Fibroblast of the aortic adventitia (primary cell): Measurements from ENCODE around the gene TRIM52. TPM values are rescaled to one million over a fixed set of nuclear protein-coding genes. Genes with fewer than 3 reads are reported as not detected.

Source experiments
- DNase-seq: peaks from one replicate; pipeline ENCODE4 v3.0.0-alpha.2; 2010; ENCODE audit warnings: low read depth
- H3K4me3 ChIP-seq: 2 replicates; pipeline ENCODE4 v1.5.1; 2011; ENCODE audit warnings: low read depth, mild to moderate bottlenecking, control low read depth, low read length, moderate library complexity
- total RNA-seq: library from RNA; depleted of rRNA; stranded (reverse); fragments of >200 nt; gene quantifications from 2 replicates; pipeline ENCODE4 v1.2.3, GENCODE V29; 2012; ENCODE audit warnings: low replicate concordance
- TF ChIP-seq, protein P1 (sequence below): IDR thresholded peaks from 2 replicates; pipeline ENCODE4 v1.5.1; 2011; ENCODE audit warnings: mild to moderate bottlenecking, low read length, control low read depth, inconsistent platforms; ENCODE audit not compliant: insufficient read depth

The TRIM52 gene
- total RNA-seq, 1 donor = 7.4 TPM

- H3K4me3 ChIP-seq = no peak overlapping the region
- TF ChIP-seq, protein P1, sequence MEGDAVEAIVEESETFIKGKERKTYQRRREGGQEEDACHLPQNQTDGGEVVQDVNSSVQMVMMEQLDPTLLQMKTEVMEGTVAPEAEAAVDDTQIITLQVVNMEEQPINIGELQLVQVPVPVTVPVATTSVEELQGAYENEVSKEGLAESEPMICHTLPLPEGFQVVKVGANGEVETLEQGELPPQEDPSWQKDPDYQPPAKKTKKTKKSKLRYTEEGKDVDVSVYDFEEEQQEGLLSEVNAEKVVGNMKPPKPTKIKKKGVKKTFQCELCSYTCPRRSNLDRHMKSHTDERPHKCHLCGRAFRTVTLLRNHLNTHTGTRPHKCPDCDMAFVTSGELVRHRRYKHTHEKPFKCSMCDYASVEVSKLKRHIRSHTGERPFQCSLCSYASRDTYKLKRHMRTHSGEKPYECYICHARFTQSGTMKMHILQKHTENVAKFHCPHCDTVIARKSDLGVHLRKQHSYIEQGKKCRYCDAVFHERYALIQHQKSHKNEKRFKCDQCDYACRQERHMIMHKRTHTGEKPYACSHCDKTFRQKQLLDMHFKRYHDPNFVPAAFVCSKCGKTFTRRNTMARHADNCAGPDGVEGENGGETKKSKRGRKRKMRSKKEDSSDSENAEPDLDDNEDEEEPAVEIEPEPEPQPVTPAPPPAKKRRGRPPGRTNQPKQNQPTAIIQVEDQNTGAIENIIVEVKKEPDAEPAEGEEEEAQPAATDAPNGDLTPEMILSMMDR = no peak
- DNase-seq = no peak
Observed at GRCh38 chr5:181235323-181235688, 25.6 kb downstream of the TRIM52 start.

DNA sequence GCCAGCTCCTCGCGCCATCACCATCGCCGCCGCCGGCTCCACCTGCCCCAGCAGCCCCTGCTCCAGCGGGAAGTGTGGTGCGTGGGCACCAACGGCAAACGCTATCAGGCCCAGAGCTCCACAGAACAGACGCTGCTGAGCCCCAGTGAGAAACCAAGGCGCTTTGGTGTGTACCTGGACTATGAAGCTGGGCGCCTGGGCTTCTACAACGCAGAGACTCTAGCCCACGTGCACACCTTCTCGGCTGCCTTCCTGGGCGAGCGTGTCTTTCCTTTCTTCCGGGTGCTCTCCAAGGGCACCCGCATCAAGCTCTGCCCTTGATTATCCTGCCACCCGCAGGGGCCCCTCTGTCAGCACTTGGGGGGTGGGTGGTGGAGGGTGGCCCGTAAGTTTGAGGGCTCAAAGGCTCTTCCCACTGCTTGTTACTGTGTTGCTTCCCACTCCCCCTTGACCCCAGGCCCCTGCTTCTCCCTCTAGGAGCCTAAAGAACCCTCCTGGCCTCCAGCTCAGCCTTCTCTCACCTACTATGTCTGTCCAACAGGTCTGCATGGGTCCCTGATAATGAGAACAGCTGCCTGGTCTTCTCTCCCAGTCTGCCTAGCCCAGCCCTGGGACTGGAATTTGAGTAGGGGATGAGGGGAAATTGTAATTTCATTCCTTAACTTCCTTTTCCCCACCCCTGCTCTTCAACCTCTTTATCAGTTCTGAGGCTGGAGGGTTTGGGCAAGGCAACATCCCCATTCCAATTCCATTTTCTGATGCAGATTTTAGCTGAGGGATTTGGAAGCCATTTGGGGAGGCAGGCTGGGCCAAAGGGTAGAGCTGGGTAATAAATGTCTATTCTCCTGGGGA is 26.3 kb downstream of the TRIM52 start:
- DNase-seq = no peak
- TF ChIP-seq, protein P1 = no peak
- H3K4me3 ChIP-seq = no peak overlapping the region

DNA sequence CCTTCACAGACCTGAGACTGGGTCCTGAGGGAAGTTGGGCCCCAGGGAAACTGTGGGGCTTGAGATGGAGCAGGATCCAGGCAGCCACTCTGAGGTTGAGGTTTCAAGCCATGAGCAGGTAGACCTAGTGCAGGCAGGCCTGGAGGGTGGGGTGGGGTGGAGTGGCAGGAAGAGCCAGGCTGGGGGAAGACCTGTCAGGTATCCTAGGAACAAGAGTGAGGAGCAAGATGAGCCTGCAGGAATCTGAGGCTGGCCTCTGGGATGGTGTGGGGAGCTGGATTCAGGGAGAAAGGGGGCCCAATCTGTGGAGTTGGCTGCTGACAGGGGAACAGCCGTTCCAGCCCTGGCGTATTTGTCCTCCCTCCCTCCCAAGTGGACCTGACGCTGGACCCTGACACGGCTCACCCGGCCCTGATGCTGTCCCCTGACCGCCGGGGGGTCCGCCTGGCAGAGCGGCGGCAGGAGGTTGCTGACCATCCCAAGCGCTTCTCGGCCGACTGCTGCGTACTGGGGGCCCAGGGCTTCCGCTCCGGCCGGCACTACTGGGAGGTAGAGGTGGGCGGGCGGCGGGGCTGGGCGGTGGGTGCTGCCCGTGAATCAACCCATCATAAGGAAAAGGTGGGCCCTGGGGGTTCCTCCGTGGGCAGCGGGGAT is 27.0 kb downstream of the TRIM52 start:
- no peak for DNase-seq
- TF ChIP-seq, protein P1 = no peak
- no peak overlapping the region for H3K4me3 ChIP-seq

DNA sequence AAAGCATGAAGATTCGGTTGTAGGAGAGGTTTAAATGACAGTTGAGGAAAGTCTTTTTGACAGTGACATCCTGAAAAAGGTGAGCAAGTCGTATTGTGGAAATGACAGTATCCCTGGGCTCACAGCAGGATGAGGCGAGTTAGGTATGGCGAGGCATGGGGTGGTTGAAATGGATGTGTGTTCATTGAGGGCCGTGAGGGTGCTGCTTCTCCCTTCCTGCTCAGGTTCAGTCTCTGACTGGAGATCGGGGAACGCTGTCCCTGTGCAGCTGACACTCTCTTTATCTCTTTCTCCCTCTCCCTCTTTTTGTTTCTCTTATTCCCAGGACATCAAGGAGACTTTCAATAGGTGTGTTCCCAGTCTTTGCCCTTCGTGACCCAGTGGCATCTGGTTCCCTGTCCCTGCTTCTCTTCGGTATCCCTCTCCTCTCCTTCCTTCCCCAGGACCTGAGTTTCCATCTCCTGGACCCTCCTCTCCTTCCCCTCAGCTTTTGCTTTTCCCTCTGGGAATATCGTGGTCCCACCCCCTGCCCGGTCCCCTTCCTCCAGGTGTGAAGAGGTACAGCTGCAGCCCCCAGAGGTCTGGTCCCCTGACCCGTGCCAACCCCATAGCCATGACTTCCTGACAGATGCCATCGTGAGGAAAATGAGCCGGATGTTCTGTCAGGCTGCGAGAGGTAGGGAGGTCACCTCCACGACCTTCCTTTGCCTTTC is 27.7 kb downstream of the TRIM52 start:
- H3K4me3 ChIP-seq = no peak overlapping the region
- DNase-seq = no peak
- TF ChIP-seq, protein P1 = no peak

GRCh38 chr5:181232593-181232992 is 28.4 kb downstream of the TRIM52 start:
- TF ChIP-seq, protein P1 = no peak
- H3K4me3 ChIP-seq = no peak overlapping the region
- no peak for DNase-seq

DNA sequence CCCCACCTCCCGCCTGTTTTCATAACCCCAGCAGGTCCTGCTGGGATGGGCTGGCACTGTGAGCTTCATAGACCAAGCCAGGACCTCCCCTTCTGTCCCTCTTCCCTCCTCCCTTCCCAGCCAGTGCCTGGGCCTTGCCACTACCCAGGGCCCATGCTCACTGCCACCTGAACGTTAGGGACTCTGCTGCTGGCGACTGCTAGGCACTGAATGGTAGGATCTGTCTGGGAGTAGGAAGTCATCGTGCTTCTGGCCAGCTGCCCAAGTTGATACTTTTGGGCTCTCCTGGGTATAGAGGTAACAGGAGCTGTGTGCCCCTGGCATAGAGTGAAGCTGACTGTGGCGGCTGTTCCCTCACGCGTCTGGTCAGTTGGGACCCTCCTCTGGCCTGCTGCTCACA is 29.5 kb downstream of the TRIM52 start:
- TF ChIP-seq, protein P1 = no peak
- no peak for DNase-seq
- no peak overlapping the region for H3K4me3 ChIP-seq
